Activated naive CD8-positive, alpha-beta T cell treated with anti-CD3 and anti-CD28 coated beads, Interleukin-2, amount 50 U/mL, for 16 hours (primary cell): ENCODE results near the gene CLEC4G.
"Not testable (repeated sequence)": the region's sequence is repeated elsewhere in the genome, so short reads cannot be mapped to it uniquely, and the experiment has no call there.

Experiments
- DNase-seq: peaks from one replicate; pipeline ENCODE4 v3.0.0-alpha.2; 2020; ENCODE audit warnings: low read depth, low spot score

CLEC4G gene

DNA sequence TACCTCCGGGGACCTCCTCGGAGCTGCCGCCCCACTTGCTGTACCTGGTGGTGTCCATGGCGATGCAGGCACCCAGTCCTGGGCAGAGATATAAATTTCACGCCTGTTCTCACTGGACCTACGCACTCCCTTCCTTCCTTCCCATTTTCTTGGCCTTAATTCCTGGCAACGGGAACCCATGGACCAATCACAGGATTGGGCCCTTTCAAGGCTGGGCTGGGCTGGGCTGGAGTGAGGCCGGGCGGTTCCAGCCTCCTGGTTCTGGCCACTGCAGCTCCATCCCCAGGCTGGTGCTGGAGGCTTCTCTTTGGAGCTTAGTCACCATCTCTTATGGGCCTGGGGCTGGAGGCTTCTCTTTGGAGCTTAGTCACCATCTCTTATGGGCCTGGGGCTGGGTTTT is at the start of gene CLEC4G:
TSS of gene CLEC4G (minus strand) at position 66 of the 400 bp plus-strand sequence. CDS start at position 58, 8 bp downstream.
- no peak for DNase-seq

DNA sequence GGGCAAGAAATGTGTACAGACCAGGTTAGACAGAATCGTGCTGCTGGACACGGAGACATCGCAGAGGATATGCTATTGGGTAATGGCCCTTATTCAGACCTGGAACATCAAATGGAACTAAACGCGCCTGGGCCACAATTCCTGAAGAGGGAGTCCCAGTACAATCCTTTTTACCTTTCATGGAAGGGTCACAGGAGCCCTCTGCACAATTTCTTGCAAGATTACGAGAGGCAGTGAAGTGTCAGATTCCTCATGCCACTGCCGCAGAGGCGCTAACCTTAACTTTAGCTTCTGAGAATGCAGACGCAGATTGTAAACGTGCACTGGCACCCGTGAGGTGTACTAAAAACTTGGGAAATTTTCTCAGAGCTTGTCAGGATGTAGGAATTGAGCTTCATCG is 49.2 kb upstream of the CLEC4G start:
- no peak for DNase-seq

DNA sequence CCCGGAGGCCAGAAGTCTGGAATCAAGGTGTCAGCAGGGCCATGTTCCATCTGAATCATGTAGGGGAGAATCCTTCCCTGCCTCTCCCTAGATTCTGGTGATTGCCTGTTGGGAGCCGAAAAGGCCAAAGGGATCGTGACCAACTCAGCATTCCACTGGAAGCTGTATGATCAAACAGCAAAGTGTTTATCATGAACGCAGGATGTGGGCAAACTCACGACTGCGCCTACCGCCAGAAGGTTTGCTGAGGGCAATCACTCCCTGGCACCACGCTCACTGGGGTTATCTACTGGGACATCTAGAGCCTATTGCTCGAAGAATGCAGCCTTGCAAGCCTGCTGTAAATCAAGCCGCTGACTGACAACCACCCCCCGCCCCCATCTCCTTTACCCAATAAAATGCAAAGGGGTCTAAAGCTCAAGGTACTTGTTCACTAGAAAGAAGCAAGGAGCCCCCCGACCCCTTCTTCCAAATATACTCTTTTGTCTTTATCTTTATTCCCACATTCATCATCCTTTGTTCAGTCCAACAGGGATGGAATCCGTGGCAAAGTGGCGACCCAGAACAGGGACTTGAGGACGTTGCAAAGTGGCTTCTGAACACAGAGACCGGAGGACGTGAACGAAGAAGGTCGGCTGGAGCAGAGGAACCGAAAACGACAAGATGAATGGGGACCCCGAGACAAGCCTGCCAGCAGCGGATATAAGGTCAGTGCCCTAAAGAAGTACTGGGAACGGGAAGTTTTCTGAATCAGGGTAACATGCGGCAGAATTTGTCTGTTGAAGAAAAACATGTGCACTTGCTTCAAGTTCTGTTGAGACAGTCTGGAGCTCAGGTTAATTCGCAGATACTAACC is 47.9 kb upstream of the CLEC4G start:
- DNase-seq: no peak

DNA sequence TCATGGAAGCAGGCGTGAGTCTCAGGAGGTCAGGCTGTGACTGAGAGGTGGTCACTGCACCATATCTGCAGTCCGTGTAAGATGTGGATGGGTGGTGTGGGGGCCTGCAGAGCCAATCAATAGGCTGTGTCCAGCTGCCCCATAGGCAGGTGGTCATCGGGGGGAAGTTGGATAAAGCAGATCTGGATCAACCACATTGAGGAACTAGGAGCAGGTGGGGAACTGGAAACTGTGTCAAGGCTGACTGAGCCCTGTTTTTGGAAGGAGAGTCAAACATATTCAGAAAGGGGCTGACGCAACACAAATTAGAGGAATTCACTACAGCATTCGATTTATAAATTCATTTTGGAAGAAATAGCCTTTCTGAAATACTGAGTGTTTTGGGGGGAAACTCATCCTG is 46.2 kb upstream of the CLEC4G start:
- DNase-seq: no peak

DNA sequence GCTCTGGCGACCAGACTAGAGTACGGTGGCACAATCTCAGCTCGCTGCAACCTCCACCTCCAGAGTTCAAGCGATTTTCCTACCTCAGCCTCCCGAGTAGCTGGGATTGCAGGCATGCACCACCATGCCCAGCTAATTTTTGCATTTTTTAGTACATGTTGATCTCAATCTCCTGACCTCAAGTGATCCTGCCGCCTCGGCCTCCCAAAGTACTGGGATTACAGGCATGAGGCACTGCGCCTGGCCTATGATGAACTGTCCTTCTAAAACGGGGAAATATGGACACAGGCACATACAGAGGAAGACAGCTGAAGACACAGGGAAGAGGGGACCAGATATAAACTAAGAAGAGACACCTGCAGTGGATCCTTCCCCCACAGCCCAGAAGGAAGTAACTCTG is 43.9 kb upstream of the CLEC4G start:
- DNase-seq: no peak

- DNase-seq: no peak
Measured at GRCh38 chr19:7773841-7774240, 41.9 kb upstream of the CLEC4G start.

DNA sequence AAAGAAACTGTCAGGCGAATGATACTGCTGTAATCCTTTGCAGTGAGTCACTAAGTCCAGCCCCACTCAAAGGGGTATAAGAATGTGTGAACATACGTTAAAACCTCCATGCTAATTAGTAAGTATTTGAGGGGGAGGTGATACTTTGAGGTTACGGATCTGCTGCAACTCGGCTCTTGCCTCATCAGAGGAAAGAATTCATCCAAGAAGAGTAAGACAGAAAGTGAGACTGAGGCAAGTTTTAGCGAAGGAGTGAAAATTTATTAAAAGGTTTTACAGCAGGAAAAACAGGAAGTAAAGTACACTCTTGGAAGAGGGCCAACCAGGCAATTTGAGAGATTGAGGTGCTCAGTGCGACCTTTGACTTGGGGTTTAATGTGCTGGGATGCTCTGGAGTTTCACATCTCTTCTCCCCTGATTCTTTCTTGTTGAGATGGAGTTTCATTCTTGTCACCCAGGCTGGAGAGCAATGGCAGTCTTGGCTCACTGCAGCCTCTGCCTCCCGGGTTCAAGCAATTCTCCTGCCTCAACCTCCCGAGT is 40.9 kb upstream of the CLEC4G start:
- DNase-seq: no peak

- no peak for DNase-seq
Measured at GRCh38 chr19:7771072-7771471, 39.2 kb upstream of the CLEC4G start.

GRCh38 chr19:7769171-7769570 is 37.3 kb upstream of the CLEC4G start:
- DNase-seq: no peak

DNA sequence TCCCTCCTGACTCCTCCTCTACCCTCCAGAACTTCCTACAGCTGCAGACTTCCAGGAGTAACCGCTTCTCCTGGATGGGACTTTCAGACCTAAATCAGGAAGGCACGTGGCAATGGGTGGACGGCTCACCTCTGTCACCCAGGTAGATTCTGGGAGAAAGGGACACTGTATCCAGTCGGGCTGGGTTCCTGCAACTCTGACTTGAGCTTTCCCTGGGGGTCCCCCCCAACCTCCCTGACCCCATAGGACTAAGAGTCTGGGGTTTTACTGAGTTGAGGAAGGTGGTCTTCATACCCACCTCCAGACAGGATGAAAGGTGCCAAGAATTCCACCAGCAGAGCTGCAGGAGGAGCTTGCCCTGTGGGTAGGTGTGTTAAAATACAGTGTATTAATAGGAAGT is 35.6 kb upstream of the CLEC4G start:
- DNase-seq: no peak

DNA sequence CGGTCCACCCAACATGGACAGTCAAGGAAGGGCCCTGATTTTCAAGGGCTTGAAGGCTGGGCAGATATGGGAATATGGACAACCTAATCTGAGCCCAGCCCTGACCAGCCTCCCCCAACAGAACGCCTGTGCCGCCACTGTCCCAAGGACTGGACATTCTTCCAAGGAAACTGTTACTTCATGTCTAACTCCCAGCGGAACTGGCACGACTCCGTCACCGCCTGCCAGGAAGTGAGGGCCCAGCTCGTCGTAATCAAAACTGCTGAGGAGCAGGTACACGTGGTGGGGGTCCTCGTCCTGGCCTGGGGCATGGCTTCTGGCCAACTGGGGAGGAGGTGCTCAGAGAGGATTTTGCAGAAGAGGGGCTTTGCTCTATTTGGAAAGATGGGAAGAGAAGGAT is 34.6 kb upstream of the CLEC4G start:
- DNase-seq: no peak

- not testable (repeated sequence) for DNase-seq
Measured at GRCh38 chr19:7765043-7765442, 33.1 kb upstream of the CLEC4G start.

GRCh38 chr19:7764157-7764556 is 32.2 kb upstream of the CLEC4G start:
- DNase-seq: not testable (repeated sequence)

DNA sequence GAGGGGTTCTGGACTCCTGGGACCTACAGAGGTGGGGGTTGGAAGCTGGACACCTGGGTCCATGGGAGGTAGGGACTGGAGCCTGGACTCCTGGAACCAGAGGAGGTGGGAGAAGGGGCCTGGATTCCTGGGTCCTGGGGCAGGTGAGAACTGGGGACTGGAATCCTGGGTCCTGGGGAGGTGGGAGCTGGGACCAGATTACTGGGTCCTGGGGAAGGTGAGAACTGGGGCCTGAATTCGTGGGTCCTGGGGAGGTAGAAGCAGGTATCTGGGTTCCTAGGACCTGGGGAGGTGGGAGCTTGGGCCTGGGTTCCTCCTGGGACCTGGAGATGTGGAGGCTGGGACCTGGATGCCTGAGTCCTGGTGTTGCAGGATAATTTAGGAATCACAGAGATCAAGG is 31.8 kb upstream of the CLEC4G start:
- no peak for DNase-seq

GRCh38 chr19:7762719-7763293 is 30.9 kb upstream of the CLEC4G start, which contains the start of gene CLEC4M:
Gene CLEC4M (plus strand): TSS chr19:7763243. CDS start chr19:7763267, 24 bp downstream.
- DNase-seq: no peak

DNA sequence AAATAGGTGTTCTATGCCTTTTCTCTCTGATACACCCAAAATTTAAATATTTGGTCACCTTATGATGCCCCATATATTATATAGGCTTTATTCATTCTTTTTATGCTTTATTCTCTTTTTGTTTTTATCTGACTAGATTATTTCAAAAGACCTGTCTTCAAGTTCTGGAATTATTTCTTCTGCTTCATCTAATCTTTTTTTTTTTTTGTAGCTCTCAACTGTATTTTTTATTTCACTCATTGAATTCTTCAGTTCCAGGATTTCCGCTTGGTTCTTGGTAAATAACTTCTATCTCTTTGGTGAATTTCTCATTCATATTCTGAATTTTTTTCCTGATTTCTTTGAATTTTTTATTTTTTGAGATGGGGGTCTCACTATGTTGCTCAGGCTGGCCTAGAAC is 27.2 kb upstream of the CLEC4G start:
- DNase-seq: no peak

GRCh38 chr19:7757358-7757757 is 25.4 kb upstream of the CLEC4G start:
- DNase-seq: no peak

GRCh38 chr19:7756258-7756657 is 24.3 kb upstream of the CLEC4G start:
- no peak for DNase-seq

- DNase-seq: peak; percentile 16
Measured at GRCh38 chr19:7751157-7751783, 19.4 kb upstream of the CLEC4G start.

DNA sequence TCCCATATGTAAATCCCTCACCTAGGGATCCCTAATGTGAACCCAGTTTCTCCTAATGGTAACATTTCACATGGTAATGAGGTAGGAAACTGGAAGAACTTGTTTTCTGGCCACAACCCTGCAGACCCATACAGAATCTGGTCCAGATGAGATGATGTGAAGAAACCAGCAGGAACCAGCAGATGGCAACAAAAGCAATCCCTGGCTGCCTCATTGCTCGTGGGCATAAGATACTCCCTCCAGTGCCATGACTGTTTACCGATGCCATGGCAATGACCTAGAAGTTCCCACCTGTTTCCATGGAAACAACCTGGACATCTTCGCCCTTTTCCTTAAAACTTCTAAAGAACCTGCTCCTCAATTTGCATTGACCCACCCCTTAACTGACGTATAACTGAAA is 16.8 kb upstream of the CLEC4G start:
- no peak for DNase-seq

DNA sequence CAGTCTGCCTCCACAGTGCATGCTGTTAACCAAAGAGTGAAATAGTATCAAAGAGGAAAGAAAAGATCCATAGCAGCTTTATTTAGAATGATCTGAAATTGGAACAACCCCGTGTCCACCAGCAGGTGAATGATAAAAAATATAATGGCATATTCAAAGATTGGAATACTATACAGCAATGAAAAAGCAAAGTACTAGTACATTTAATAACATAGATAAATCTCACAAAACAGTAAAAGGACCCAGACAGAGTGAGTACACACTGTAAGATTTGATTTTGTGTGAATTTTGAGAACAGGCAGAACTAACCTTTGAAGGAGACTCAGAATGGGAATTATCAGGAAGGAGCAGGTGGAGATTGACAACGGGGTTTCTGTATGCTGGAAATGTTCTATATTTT is 16.3 kb upstream of the CLEC4G start:
- DNase-seq: no peak
